GM19463 (cell line): ENCODE data around the gene CHN2.

Source experiments
- ATAC-seq: cut with Tn5 transposase; IDR thresholded peaks from one replicate; pipeline ENCODE4 v1.9.1; 2021; ENCODE audit warnings: mild to moderate bottlenecking, moderate library complexity; ENCODE audit not compliant: unreplicated experiment

CHN2 gene

DNA sequence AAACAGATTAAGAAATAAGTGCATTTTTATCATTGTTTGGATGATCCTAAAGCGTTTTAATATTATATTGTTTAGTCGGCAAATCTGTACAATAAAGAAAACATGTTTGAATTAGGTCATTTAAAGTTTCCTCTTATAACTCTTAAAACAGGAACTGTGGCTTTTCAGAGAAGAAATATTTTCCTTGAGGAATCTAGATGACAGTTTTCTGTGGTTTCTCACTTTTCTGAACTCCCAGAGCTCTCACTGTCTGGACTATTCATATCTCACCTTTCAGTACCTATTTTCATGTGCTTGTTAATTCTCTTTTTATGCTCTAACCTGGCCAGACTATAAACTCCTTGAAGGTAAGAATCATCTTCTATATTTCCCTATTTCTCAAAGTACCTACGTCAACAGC, 135.1 kb downstream of the CHN2 start:
- no peak for ATAC-seq

- no peak for ATAC-seq
Measured at GRCh38 chr7:29330136-29330535, 135.6 kb downstream of the CHN2 start.

- no peak for ATAC-seq
Measured at GRCh38 chr7:29331163-29331562, 136.6 kb downstream of the CHN2 start.

DNA sequence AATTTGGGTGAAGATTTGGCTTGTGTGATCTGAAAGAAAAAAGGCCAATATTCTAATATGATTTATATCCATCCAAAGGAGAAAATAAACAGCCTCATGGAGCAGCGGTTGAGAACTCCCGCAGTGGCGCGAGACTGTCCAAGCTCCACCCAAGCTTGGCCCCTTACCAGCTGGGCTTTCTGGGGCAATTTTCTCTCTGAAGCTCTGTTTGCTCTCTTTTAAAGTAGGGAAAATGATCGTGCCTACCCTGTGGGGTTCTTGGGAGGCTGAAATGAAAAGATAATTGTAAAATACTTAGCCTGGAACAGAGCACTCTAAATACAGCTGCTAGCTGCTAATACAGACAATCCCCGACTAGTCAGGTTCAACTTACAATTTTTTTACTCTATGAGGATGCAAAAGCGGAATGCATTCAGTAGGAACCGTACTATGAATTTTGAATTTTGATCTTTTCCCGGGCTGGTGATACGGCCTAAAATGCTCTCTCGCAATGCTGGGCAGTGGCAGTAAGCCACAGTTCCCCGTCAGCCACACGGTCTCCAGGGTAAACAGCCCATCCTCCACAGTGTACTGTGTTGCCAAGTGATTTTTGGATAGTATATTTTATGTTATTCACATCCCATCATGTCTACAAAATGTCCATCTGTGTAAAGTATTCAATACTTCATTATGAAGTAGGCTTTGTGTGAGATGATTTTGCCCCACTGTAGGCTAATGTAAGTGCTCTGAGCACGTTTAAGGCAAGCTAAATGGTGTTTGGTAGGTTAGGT, 137.7 kb downstream of the CHN2 start:
- no peak for ATAC-seq

GRCh38 chr7:29332875-29333855, 138.6 kb downstream of the CHN2 start:
- ATAC-seq, result no peak

GRCh38 chr7:29335188-29336083, 140.9 kb downstream of the CHN2 start:
- no peak for ATAC-seq

- ATAC-seq, result no peak
Measured at GRCh38 chr7:29337546-29338116, 143.1 kb downstream of the CHN2 start.

DNA sequence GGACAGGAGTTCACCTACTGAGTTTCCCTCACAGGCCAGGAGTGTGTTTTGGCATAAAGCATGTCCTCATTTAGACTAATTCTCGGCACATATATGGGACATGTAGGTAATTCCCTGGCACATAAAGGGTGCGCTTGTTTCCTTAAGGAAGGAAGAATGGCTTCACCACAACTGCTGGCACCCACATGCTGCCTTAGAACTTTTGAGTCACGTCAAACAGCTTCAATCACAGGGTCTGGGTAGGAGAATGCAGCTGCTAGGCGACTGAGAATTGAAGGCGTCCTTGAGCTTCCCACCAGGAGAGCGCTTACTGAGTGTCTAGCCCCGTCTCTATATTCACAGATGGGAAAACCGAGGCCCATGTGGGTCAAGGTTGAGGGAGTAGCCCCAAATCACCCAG, 146.1 kb downstream of the CHN2 start:
- no peak for ATAC-seq

- no peak for ATAC-seq
Measured at GRCh38 chr7:29341156-29341555, 146.6 kb downstream of the CHN2 start.

- no peak for ATAC-seq
Measured at GRCh38 chr7:29342761-29343160, 148.2 kb downstream of the CHN2 start.

GRCh38 chr7:29343399-29343798, 148.8 kb downstream of the CHN2 start:
- ATAC-seq, result no peak

DNA sequence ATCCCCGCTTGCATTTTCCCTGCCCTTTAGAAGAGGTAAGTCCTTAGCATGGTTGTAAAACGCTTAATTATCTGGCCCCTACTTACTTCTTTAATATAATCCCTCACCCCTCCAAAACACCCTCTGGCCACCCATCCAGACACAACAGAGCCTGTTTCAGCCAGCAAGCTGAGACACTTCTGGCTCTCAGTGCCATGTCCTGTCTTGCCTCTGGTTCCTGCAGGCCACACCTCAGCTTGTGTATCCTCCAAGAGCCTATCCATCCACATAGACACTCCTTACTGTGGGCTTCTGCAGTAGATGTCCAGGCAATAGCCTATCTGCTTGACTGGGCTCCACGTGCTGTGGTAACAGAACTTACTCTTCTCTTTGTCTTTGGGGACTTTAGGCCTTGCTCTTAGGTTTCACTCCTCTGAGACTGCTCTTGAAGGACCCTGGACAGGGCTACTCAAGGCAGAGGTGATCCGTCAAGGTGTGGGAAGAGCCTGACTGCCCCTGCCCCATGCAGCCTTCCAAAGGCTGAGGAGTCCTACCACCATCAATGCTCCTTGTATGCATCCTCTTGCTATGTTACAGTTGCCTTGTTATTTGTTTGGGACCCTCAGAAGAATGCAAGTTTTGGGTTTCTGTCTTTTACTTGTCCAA, 149.9 kb downstream of the CHN2 start:
- ATAC-seq, result no peak

- ATAC-seq, result no peak
Measured at GRCh38 chr7:29345590-29345989, 151.0 kb downstream of the CHN2 start.

DNA sequence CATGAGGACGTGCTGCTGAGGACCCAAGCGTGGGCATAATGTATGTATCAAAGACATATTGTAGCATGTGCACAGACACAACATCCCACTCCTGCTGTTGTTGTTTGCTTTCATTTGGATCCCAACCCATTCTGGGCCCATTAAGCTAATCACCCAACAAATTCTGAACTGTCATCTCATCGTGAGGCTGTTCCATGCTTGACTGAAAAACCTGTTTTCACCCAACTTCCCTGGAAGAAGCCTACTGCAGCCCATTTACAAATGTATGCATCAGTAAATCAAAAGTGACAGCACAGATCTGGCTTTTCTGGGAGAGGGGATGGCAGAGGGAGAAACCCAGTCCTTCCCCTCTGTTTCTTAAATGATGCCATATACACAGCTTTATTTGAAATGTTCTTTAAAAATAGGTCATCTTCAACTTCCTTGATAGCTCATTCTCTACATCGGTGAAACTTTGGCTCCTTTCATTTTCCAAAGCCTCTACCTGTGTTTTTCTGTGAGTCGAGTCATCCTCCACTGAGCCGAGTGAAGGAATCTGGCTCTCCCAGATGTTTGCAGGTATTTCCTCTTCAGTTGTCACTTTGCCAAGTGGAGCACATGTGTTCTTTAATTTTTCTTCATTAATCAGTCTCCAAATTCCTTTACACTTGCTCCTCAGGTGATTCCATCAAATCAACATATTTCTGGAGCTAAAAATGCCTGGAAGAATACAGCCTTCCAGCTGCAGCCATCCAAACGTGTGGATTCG, 151.8 kb downstream of the CHN2 start:
- ATAC-seq, result no peak

DNA sequence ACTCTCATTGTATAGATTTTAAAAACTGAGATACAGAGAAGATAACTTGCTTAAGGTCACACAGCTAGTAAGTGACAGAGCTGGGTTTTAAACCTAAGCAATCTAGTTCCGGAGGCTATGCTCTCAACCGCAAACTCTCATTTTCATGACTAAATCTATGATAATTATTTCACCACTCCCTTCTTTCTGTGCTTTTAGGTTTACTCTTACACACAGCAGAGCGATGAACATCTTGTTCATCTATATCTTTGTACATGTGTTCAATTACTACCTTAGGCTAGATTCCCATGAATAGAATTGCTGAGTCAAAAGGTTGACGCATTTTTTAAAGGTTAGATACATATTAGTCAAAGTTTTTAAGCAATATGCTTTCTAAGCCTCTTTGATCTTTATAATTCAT, 154.8 kb downstream of the CHN2 start:
- ATAC-seq, result no peak

GRCh38 chr7:29350351-29350750, 155.8 kb downstream of the CHN2 start:
- no peak for ATAC-seq

GRCh38 chr7:29352041-29352440, 157.5 kb downstream of the CHN2 start:
- no peak for ATAC-seq

DNA sequence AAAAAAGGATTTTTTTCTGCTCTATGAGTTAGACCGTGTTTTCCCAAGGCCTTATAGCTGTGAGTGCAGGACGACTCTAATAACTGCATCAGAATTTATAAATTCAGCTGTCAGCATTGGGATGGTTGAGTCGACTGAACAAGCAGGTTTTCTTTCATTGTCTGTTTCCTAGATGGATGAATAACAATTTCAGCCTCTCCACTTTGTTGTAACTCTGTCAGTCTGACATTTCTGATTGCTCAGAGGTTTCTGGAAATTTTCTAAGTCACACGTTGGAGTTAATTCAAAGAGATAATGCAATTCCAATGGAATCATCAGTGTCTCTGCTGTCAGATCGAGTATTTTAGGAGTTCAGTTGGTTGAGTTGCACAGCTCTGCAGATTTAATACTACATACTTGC, 159.2 kb downstream of the CHN2 start:
- ATAC-seq, result no peak

DNA sequence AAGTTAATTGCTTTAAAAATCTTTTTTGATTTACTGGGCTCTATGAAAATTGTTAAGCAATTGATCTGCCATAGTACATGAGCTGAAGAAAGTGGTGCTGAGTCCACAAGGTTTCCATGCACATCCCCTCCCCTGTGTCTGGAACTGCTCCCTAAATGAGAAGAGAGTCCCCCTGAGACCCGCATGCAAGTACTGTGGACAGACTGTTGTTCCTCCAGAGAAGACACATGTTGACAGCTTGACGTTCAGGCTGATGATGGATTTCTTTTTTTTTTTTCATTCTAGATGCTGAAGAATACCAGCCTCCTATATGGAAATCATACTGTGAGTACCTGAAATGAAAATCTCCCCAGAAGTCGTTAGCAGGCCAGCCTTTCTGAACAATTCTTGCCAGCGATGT, 159.8 kb downstream of the CHN2 start:
- ATAC-seq, result no peak
